GM21723 (cell line): Measurements from ENCODE around the gene ELAVL4.

Source experiments
- ATAC-seq: cut with Tn5 transposase; IDR thresholded peaks from one replicate; pipeline ENCODE4 v1.9.1; 2021; ENCODE audit warnings: mild to moderate bottlenecking, moderate library complexity; ENCODE audit not compliant: unreplicated experiment

The ELAVL4 gene

GRCh38 chr1:50177994-50178393 lies 69.3 kb downstream of the ELAVL4 start:
- ATAC-seq: no peak

GRCh38 chr1:50179639-50180038 lies 70.9 kb downstream of the ELAVL4 start:
- no peak for ATAC-seq

GRCh38 chr1:50180367-50180766 lies 71.6 kb downstream of the ELAVL4 start:
- ATAC-seq: no peak

- no peak for ATAC-seq
These were observed 72.4 kb downstream of the ELAVL4 start for GRCh38 chr1:50181027-50181663.

- ATAC-seq: no peak
These were observed 74.8 kb downstream of the ELAVL4 start for GRCh38 chr1:50183378-50184133.

- no peak for ATAC-seq
These were observed 80.6 kb downstream of the ELAVL4 start for GRCh38 chr1:50189369-50189768.

GRCh38 chr1:50193002-50193401 lies 84.3 kb downstream of the ELAVL4 start:
- ATAC-seq: no peak

GRCh38 chr1:50195205-50195604 lies 86.5 kb downstream of the ELAVL4 start:
- ATAC-seq: no peak

GRCh38 chr1:50196081-50196480 lies 87.4 kb downstream of the ELAVL4 start:
- no peak for ATAC-seq

- ATAC-seq: no peak
These were observed 88.5 kb downstream of the ELAVL4 start for GRCh38 chr1:50197216-50197615.

GRCh38 chr1:50208315-50208714 lies 99.6 kb downstream of the ELAVL4 start:
- no peak for ATAC-seq

- no peak for ATAC-seq
These were observed 100.0 kb downstream of the ELAVL4 start for GRCh38 chr1:50208756-50209155.

- no peak for ATAC-seq
These were observed 101.0 kb downstream of the ELAVL4 start for GRCh38 chr1:50209749-50210148.

- no peak for ATAC-seq
These were observed 104.8 kb downstream of the ELAVL4 start for GRCh38 chr1:50213505-50213904.

- no peak for ATAC-seq
These were observed 106.0 kb downstream of the ELAVL4 start for GRCh38 chr1:50214717-50215116.

GRCh38 chr1:50218344-50219120 lies 109.8 kb downstream of the ELAVL4 start:
- no peak for ATAC-seq

GRCh38 chr1:50228871-50229384 lies 120.2 kb downstream of the ELAVL4 start:
- ATAC-seq: no peak

- ATAC-seq: no peak
These were observed 122.5 kb downstream of the ELAVL4 start for GRCh38 chr1:50231209-50231608.

- ATAC-seq: no peak
These were observed 123.6 kb downstream of the ELAVL4 start for GRCh38 chr1:50232336-50232735.

GRCh38 chr1:50236656-50237055 lies 127.9 kb downstream of the ELAVL4 start:
- no peak for ATAC-seq

- no peak for ATAC-seq
These were observed 128.3 kb downstream of the ELAVL4 start for GRCh38 chr1:50237056-50237455.

- no peak for ATAC-seq
These were observed 135.2 kb downstream of the ELAVL4 start for GRCh38 chr1:50243939-50244338.
